ENCODE measurements around the gene GAREM1.

GAREM1 gene

DNA sequence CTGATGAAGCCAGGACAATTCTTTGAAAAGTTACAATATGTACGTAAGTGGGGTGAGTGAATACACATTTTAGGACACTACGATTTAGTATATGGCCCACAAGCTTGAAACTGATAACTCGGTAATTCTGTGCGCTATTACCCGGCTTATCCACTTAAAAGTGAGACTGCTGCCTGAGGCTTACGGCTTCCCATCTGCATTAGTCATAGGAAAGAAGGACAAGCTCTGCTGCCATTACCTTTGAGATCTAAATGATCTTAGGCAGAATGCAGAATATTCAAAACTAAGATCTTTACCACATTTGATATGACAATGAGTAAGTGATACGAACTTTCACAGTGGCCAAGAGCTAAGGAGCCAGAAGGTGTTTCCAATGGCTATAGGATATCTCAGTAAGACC lies 133.3 kb downstream of the GAREM1 start:
- Histone ChIP-seq H3K27ac (ENCODE audit: low read depth in 2 of 2, low read length in 2 of 2) (no peak overlapping the region), H3K4me3 (ENCODE audit: low read length in 2 of 2) (no peak overlapping the region), H3K27me3 (ENCODE audit: control insufficient read depth in 2 of 2, insufficient read depth in 2 of 2, low read length in 2 of 2) (no peaks in the 10 kb centered on the region), H3K9me3 (ENCODE audit: control insufficient read depth in 2 of 2, low read length in 2 of 2) (no peaks in the 10 kb centered on the region), H3K9ac (ENCODE audit: low read depth in 1 of 2, low read length in 2 of 2) (no peak overlapping the region), H3K4me1 (ENCODE audit: control insufficient read depth in 2 of 2, insufficient read depth in 2 of 2, low read length in 2 of 2) (peaks cover 3% of the 10 kb centered on the region in 2 donors), H3K36me3 (ENCODE audit: control insufficient read depth in 2 of 2, insufficient read depth in 2 of 2, low read length in 2 of 2) (no peaks in the 10 kb centered on the region)

DNA sequence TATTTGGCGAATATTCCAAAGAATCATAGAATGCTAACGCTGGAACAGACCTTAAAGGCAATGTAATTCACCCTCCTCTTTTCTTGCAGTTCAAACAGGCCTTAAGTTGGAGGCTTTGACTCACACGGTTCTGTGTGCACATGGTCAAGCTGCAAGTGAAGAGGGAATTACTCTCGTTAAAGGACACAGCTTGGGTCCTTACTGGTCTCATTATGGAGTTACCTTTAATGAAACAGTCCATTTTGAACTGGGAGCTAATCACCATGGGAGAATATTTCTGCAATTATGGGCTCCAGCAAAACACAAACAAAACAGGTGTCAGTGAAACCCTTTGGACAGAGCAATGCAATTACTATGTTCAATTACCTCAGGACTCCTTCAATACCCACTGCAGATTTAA lies 135.5 kb downstream of the GAREM1 start:
- Histone ChIP-seq H3K36me3 (ENCODE audit: control insufficient read depth in 2 of 2, insufficient read depth in 2 of 2, low read length in 2 of 2) (no peaks in the 10 kb centered on the region), H3K9ac (ENCODE audit: low read depth in 1 of 2, low read length in 2 of 2) (no peak overlapping the region), H3K4me3 (ENCODE audit: low read length in 2 of 2) (no peak overlapping the region), H3K27ac (ENCODE audit: low read depth in 2 of 2, low read length in 2 of 2) (no peak overlapping the region), H3K4me1 (ENCODE audit: control insufficient read depth in 2 of 2, insufficient read depth in 2 of 2, low read length in 2 of 2) (peaks cover 3% of the 10 kb centered on the region in 2 donors), H3K27me3 (ENCODE audit: control insufficient read depth in 2 of 2, insufficient read depth in 2 of 2, low read length in 2 of 2) (no peaks in the 10 kb centered on the region), H3K9me3 (ENCODE audit: control insufficient read depth in 2 of 2, low read length in 2 of 2) (no peaks in the 10 kb centered on the region)

DNA sequence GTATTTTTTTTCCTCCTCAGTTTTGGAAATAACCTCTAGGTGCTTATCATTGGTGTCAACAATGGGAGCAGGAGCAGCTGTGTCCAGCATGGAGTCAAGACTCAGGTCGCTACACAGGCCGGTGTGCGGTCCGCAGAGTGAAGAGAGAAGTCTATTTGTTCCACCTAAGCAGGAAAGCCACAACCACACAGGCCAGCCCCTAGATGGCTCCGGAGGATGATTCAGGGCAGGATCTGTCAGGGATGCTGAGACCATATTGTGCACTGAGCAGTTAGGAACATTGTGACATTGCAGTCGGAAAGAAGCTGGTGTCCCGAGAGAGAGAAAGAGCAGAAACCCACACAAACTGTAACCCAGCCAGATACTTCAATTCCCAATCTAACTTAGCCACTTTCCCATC lies 136.9 kb downstream of the GAREM1 start:
- no peak overlapping the region for H3K27ac ChIP-seq (ENCODE audit: low read depth in 2 of 2, low read length in 2 of 2)
- H3K4me3 ChIP-seq (ENCODE audit: low read length in 2 of 2) = no peak overlapping the region
- no peaks in the 10 kb centered on the region for H3K4me1 ChIP-seq (ENCODE audit: control insufficient read depth in 2 of 2, insufficient read depth in 2 of 2, low read length in 2 of 2)
- no peak overlapping the region for H3K9ac ChIP-seq (ENCODE audit: low read depth in 1 of 2, low read length in 2 of 2)
- H3K27me3 ChIP-seq (ENCODE audit: control insufficient read depth in 2 of 2, insufficient read depth in 2 of 2, low read length in 2 of 2) = no peaks in the 10 kb centered on the region
- no peaks in the 10 kb centered on the region for H3K9me3 ChIP-seq (ENCODE audit: control insufficient read depth in 2 of 2, low read length in 2 of 2)
- H3K36me3 ChIP-seq (ENCODE audit: control insufficient read depth in 2 of 2, insufficient read depth in 2 of 2, low read length in 2 of 2) = no peaks in the 10 kb centered on the region

DNA sequence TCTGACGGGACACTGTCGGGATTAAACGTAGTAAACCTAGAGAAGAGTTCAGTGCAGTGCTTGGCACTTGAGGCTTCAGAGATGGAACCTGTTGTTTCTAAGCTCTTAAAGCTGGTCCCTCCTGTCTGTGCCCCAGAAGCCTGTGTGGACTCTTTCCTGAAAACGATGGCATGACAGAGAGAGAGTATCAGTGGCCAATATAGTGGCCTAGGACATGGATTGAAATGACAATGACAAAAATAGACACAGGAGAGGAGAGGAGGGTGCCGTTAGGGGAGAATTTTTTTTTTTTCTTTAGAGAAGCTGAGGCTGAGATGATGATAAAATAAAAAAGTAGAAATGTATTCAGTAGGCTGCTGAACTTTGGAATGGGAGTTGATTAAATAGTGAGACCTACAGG lies 138.0 kb downstream of the GAREM1 start:
- H3K4me1 ChIP-seq (ENCODE audit: control insufficient read depth in 2 of 2, insufficient read depth in 2 of 2, low read length in 2 of 2) = no peaks in the 10 kb centered on the region
- no peak overlapping the region for H3K9ac ChIP-seq (ENCODE audit: low read depth in 1 of 2, low read length in 2 of 2)
- H3K36me3 ChIP-seq (ENCODE audit: control insufficient read depth in 2 of 2, insufficient read depth in 2 of 2, low read length in 2 of 2) = no peaks in the 10 kb centered on the region
- H3K4me3 ChIP-seq (ENCODE audit: low read length in 2 of 2) = no peak overlapping the region
- H3K27me3 ChIP-seq (ENCODE audit: control insufficient read depth in 2 of 2, insufficient read depth in 2 of 2, low read length in 2 of 2) = no peaks in the 10 kb centered on the region
- no peaks in the 10 kb centered on the region for H3K9me3 ChIP-seq (ENCODE audit: control insufficient read depth in 2 of 2, low read length in 2 of 2)
- H3K27ac ChIP-seq (ENCODE audit: low read depth in 2 of 2, low read length in 2 of 2) = no peak overlapping the region

DNA sequence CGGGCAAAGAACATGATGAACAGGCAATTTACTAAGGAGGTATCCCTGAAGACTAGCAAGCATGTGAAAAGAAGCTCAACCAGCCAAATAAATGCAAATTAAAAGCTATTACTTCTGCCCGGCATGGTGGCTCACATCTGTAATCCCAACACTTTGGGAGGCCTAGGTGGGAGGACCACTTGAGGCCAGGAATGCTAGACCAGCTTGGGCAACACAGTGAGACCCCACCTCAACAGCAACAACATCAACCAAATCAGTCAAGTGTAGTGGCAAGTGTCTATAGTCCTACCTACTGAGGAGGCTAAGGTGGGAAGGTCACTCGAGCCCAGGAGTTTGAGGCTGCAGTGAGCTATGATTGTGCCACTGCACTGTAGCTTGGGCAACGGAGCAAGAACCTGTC lies 141.7 kb downstream of the GAREM1 start:
- Histone ChIP-seq H3K4me1 (ENCODE audit: control insufficient read depth in 2 of 2, insufficient read depth in 2 of 2, low read length in 2 of 2) (no peaks in the 10 kb centered on the region), H3K36me3 (ENCODE audit: control insufficient read depth in 2 of 2, insufficient read depth in 2 of 2, low read length in 2 of 2) (no peaks in the 10 kb centered on the region), H3K27me3 (ENCODE audit: control insufficient read depth in 2 of 2, insufficient read depth in 2 of 2, low read length in 2 of 2) (no peaks in the 10 kb centered on the region), H3K9me3 (ENCODE audit: control insufficient read depth in 2 of 2, low read length in 2 of 2) (no peaks in the 10 kb centered on the region), H3K9ac (ENCODE audit: low read depth in 1 of 2, low read length in 2 of 2) (no peak overlapping the region), H3K27ac (ENCODE audit: low read depth in 2 of 2, low read length in 2 of 2) (no peak overlapping the region), H3K4me3 (ENCODE audit: low read length in 2 of 2) (no peak overlapping the region)

DNA sequence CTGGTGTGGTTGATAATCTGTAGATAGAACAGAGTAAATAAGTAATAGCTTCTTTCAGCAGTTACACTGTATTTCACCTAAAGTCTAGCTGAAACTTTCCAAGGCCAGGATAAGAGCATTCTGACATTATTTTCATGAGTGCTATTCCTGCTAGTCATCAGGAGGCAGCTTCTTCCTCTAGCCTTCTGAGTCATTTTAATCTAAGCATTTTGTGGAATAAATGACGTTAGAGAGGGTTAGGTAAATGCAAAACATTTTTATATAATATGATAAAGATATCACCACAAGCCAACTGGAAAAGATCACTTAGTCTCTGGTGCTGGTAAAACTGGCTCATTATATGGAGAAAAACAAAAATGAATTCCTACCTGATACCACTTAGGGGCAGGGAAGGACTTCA lies 142.3 kb downstream of the GAREM1 start:
- H3K36me3 ChIP-seq (ENCODE audit: control insufficient read depth in 2 of 2, insufficient read depth in 2 of 2, low read length in 2 of 2) = no peaks in the 10 kb centered on the region

DNA sequence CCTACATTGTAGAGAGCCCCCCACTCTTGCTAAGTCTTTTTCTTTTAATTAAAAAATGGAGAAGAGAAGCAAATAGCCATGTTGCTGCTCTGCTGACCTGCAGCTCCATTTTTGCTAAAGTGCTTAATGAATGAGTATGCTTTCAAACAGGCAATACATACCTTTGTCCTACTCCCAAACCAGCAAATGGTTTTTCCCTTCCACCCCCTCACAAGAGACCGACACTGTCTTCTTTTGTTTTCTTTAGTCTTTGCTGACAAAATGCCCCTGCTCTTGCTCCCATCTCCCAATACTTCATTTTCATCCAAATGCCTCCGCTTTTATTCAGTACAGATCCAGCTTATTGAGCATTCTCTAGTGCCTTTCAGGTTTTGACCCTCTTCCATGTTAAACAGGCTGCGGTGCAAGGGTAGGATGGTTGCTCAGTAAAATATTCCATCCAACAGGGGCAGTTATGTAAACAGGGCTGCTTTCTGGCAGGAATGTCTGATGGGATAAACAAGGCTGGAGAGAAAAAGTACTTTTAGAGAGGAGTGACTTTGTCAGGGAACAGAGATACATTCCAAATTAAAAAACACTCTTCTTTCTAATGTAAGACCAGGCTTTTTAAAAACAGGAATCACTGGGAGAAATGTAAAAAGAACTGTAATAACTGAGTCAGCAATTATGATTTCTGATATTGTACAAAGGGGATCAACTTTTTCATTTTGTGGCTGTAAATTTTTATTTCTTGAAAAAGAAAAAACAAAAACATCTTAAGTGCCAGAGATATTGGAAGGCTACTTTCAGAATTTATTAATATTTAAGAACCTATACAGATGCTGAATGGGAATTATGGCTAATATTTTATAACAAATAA lies 144.0 kb downstream of the GAREM1 start:
- no peak overlapping the region for H3K27ac ChIP-seq (ENCODE audit: low read depth in 2 of 2, low read length in 2 of 2)
- H3K27me3 ChIP-seq (ENCODE audit: control insufficient read depth in 2 of 2, insufficient read depth in 2 of 2, low read length in 2 of 2) = no peaks in the 10 kb centered on the region
- H3K4me3 ChIP-seq (ENCODE audit: low read length in 2 of 2) = no peak overlapping the region
- H3K9me3 ChIP-seq (ENCODE audit: control insufficient read depth in 2 of 2, low read length in 2 of 2) = no peaks in the 10 kb centered on the region
- H3K4me1 ChIP-seq (ENCODE audit: control insufficient read depth in 2 of 2, insufficient read depth in 2 of 2, low read length in 2 of 2) = no peaks in the 10 kb centered on the region
- no peaks in the 10 kb centered on the region for H3K36me3 ChIP-seq (ENCODE audit: control insufficient read depth in 2 of 2, insufficient read depth in 2 of 2, low read length in 2 of 2)
- H3K9ac ChIP-seq (ENCODE audit: low read depth in 1 of 2, low read length in 2 of 2) = no peak overlapping the region

More for the DNA sequence above, 142.3 kb downstream of the GAREM1 start:
- H3K4me1 ChIP-seq (ENCODE audit: control insufficient read depth in 2 of 2, insufficient read depth in 2 of 2, low read length in 2 of 2) = no peaks in the 10 kb centered on the region
- no peak overlapping the region for H3K9ac ChIP-seq (ENCODE audit: low read depth in 1 of 2, low read length in 2 of 2)
- no peaks in the 10 kb centered on the region for H3K9me3 ChIP-seq (ENCODE audit: control insufficient read depth in 2 of 2, low read length in 2 of 2)
- H3K4me3 ChIP-seq (ENCODE audit: low read length in 2 of 2) = no peak overlapping the region
- no peaks in the 10 kb centered on the region for H3K27me3 ChIP-seq (ENCODE audit: control insufficient read depth in 2 of 2, insufficient read depth in 2 of 2, low read length in 2 of 2)
- no peak overlapping the region for H3K27ac ChIP-seq (ENCODE audit: low read depth in 2 of 2, low read length in 2 of 2)

DNA sequence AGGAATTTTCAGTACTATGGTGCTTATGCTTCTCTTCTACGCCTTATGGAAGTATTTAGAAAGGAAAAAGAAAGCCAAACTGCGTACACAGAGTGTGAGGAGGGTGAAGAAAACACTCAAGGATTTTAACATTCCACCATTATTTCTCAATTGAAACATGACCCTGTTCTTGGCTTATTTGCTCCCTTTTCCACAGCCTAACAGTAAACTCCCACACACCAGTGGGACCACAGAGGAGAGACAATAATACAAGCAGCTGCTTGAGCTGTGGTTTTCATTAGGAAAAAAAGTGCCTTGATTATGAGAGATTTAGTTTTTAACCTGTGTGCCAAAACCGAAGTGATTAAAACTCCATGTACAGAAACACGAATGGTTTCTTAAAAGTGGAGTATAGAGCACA lies 146.5 kb downstream of the GAREM1 start:
- Histone ChIP-seq H3K27me3 (ENCODE audit: control insufficient read depth in 2 of 2, insufficient read depth in 2 of 2, low read length in 2 of 2) (no peaks in the 10 kb centered on the region), H3K9ac (ENCODE audit: low read depth in 1 of 2, low read length in 2 of 2) (no peak overlapping the region), H3K4me3 (ENCODE audit: low read length in 2 of 2) (no peak overlapping the region), H3K9me3 (ENCODE audit: control insufficient read depth in 2 of 2, low read length in 2 of 2) (no peaks in the 10 kb centered on the region), H3K36me3 (ENCODE audit: control insufficient read depth in 2 of 2, insufficient read depth in 2 of 2, low read length in 2 of 2) (no peaks in the 10 kb centered on the region), H3K4me1 (ENCODE audit: control insufficient read depth in 2 of 2, insufficient read depth in 2 of 2, low read length in 2 of 2) (no peaks in the 10 kb centered on the region), H3K27ac (ENCODE audit: low read depth in 2 of 2, low read length in 2 of 2) (no peak overlapping the region)

DNA sequence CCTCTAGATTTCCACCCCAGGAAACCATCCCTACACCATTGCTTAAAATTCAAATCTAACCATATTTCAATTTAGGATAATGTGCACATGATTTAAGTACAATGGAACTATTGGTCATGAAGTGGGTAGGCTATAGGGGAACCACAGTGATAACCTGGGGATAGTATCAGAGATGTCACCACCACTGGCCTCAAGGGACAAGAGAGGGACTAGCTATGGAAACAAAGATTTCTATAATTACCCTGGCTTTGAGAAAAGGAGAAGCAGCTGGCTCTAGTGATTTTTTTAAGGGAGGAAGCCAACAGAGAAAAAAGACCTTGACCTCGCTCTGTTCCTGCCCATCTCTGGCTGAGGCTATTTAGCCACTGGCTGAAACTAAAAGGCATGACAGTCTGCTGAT lies 148.9 kb downstream of the GAREM1 start:
- H3K27me3 ChIP-seq (ENCODE audit: control insufficient read depth in 2 of 2, insufficient read depth in 2 of 2, low read length in 2 of 2) = no peaks in the 10 kb centered on the region
- H3K36me3 ChIP-seq (ENCODE audit: control insufficient read depth in 2 of 2, insufficient read depth in 2 of 2, low read length in 2 of 2) = no peaks in the 10 kb centered on the region
- no peaks in the 10 kb centered on the region for H3K9me3 ChIP-seq (ENCODE audit: control insufficient read depth in 2 of 2, low read length in 2 of 2)
- H3K4me3 ChIP-seq (ENCODE audit: low read length in 2 of 2) = no peak overlapping the region
- H3K9ac ChIP-seq (ENCODE audit: low read depth in 1 of 2, low read length in 2 of 2) = no peak overlapping the region
- H3K27ac ChIP-seq (ENCODE audit: low read depth in 2 of 2, low read length in 2 of 2) = no peak overlapping the region
- H3K4me1 ChIP-seq (ENCODE audit: control insufficient read depth in 2 of 2, insufficient read depth in 2 of 2, low read length in 2 of 2) = no peaks in the 10 kb centered on the region

DNA sequence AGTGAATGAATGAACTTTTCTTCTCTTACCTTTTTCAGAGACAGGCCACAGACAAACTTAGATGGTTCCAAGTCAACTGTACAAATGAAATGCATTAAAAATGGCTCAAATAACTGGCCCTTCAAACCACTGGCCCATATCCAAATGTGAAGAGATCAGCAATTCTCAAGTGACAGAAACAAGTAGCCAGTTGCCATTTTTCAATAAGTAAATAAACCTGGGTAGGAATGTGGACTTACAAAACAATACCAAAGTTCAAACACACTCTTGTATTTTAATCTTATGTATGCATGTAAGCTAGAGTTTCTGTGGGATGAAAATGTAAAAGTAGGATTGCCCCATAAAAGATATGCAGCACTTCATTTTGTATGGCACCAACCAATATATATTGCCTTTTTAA lies 151.6 kb downstream of the GAREM1 start:
- no peak overlapping the region for H3K27ac ChIP-seq (ENCODE audit: low read depth in 2 of 2, low read length in 2 of 2)
- no peak overlapping the region for H3K4me3 ChIP-seq (ENCODE audit: low read length in 2 of 2)
- no peaks in the 10 kb centered on the region for H3K9me3 ChIP-seq (ENCODE audit: control insufficient read depth in 2 of 2, low read length in 2 of 2)
- H3K36me3 ChIP-seq (ENCODE audit: control insufficient read depth in 2 of 2, insufficient read depth in 2 of 2, low read length in 2 of 2) = no peaks in the 10 kb centered on the region
- H3K27me3 ChIP-seq (ENCODE audit: control insufficient read depth in 2 of 2, insufficient read depth in 2 of 2, low read length in 2 of 2) = no peaks in the 10 kb centered on the region
- no peak overlapping the region for H3K9ac ChIP-seq (ENCODE audit: low read depth in 1 of 2, low read length in 2 of 2)
- no peaks in the 10 kb centered on the region for H3K4me1 ChIP-seq (ENCODE audit: control insufficient read depth in 2 of 2, insufficient read depth in 2 of 2, low read length in 2 of 2)

All from mucosa of rectum (tissue), 2 donors.